HG03571 (cell line): ENCODE data around the gene CDH4.

ENCODE experiments used
- ATAC-seq: cut with Tn5 transposase; IDR thresholded peaks from one replicate; pipeline ENCODE4 v1.9.1; 2021; ENCODE audit not compliant: unreplicated experiment

The CDH4 gene

GRCh38 chr20:61927826-61928541 lies 675.9 kb downstream of the CDH4 start:
- ATAC-seq: no peak

GRCh38 chr20:61929561-61929960 lies 677.5 kb downstream of the CDH4 start:
- ATAC-seq: no peak

GRCh38 chr20:61929971-61930666 lies 678.1 kb downstream of the CDH4 start:
- ATAC-seq: no peak

GRCh38 chr20:61930776-61931475 lies 678.9 kb downstream of the CDH4 start:
- ATAC-seq: no peak

- no peak for ATAC-seq
These were observed 679.6 kb downstream of the CDH4 start for GRCh38 chr20:61931476-61932198.

GRCh38 chr20:61932199-61932592 lies 680.1 kb downstream of the CDH4 start:
- ATAC-seq: no peak

- ATAC-seq: no peak
These were observed 680.8 kb downstream of the CDH4 start for GRCh38 chr20:61932711-61933480.

- ATAC-seq: no peak
These were observed 681.5 kb downstream of the CDH4 start for GRCh38 chr20:61933481-61933950.

GRCh38 chr20:61933951-61934715 lies 682.1 kb downstream of the CDH4 start:
- no peak for ATAC-seq

GRCh38 chr20:61934716-61935530 lies 682.9 kb downstream of the CDH4 start:
- no peak for ATAC-seq

- no peak for ATAC-seq
These were observed 684.1 kb downstream of the CDH4 start for GRCh38 chr20:61935926-61936700.

- no peak for ATAC-seq
These were observed 684.7 kb downstream of the CDH4 start for GRCh38 chr20:61936701-61937131.

- ATAC-seq: no peak
These were observed 685.3 kb downstream of the CDH4 start for GRCh38 chr20:61937146-61937962.

GRCh38 chr20:61937963-61938838 lies 686.1 kb downstream of the CDH4 start:
- ATAC-seq: no peak

GRCh38 chr20:61938839-61939690 lies 687.0 kb downstream of the CDH4 start:
- ATAC-seq: no peak
